Left ventricle myocardium inferior (tissue), 1 donor: Measurements from ENCODE around the gene AP2A2. TPM values are rescaled to one million over a fixed set of nuclear protein-coding genes. Genes with fewer than 3 reads are reported as not detected.

Experiments
- DNase-seq: peaks from one replicate; pipeline ENCODE4 v3.0.0-alpha.2; 2020
- H3K27ac ChIP-seq: fragments of 200-600 bp; replicated peaks from 2 replicates; pipeline ENCODE4 v1.8.0; 2021
- H3K27me3 ChIP-seq: fragments of 200-600 bp; 2 replicates; pipeline ENCODE4 v1.8.0; 2021; ENCODE audit warnings: low read depth
- H3K36me3 ChIP-seq: fragments of 200-600 bp; 2 replicates; pipeline ENCODE4 v1.8.0; 2021
- H3K4me1 ChIP-seq: fragments of 200-600 bp; 2 replicates; pipeline ENCODE4 v1.8.0; 2021
- H3K4me3 ChIP-seq: fragments of 200-600 bp; 2 replicates; pipeline ENCODE4 v1.8.0; 2021; ENCODE audit warnings: mild to moderate bottlenecking, moderate library complexity
- H3K9me3 ChIP-seq: fragments of 200-600 bp; replicated peaks from 2 replicates; pipeline ENCODE4 v1.8.0; 2021
- intact Hi-C: fragments of 100-400 bp; cut with micrococcal nuclease; formaldehyde crosslinking; loops from one replicate; pipeline ENCODE4 v1.11.0; 2022
- long read RNA-seq: library from polyadenylated mRNA; unstranded; transcript quantifications from one replicate; pipeline ENCODE4 v2.0.0, GENCODE V29; 2021
- total RNA-seq: library from RNA; stranded (reverse); fragmentation: NEBNext Ultra II Directional; extraction: Animal tissue kit (Norgen Biotek cat#: 25700); gene quantifications from one replicate; pipeline ENCODE4 v1.2.1, GENCODE V29; 2021
- TF ChIP-seq, protein P1 (sequence below): fragments of 200-600 bp; IDR thresholded peaks from 2 replicates; pipeline ENCODE4 v1.8.0; 2021; ENCODE audit warnings: antibody characterized with exemption, mild to moderate bottlenecking, borderline replicate concordance
- donor health status: DM: no; HTN: yes; CAD: no; lungs with severe emphysema.

AP2A2 gene
- 41.4 TPM for total RNA-seq
- long read RNA-seq, full-length matches to known transcripts: 26 of 42 reads
- long read RNA-seq, partial matches to known transcripts: 12 of 42 reads
- long read RNA-seq, other reads (novel, unspliced or antisense): 4 of 42 reads

DNA sequence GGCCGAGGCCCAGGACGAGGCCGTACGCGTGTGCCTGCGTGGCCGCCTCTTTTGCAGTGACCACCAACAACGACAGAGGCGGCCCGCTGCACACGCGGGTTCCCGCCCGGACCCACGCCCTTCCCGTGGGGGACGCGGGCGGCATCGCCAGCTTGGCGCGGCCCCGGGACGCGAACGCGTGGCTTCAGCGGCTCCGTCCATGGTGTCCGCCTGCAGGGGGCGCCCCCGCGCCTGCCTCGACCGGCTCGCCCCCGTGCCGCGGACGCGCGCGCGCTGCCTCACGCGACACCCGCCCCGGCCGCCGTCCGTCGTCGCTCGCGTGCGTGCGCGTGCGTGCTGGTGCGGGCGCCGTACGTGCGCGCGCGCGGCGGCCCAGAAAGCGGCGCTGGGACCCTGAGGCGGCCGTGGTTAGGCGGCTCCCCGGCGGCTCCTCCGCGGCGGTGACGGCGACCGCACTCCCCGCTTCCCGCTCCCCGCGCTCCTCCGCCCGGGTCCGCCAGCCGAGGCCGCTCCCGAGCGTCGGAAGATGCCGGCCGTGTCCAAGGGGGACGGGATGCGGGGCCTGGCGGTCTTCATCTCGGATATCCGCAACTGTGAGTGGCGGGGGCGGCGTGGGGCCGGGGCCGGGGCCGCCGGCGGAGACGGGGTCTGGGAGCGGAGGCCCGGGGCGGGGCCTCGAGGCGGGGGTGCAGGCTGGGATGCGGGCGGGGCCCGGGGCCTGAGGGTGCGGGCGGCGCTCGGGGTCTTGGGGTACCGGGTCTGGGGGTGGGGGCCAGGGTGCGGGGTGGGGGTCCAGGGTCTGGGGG lies at the start of gene AP2A2:
AP2A2 (plus strand) TSS at position 375 of the 806 bp plus-strand sequence; CDS start at position 527, 152 bp downstream.
- H3K36me3 ChIP-seq: no peaks in the 10 kb centered on the region
- peak within 1 kb of the TSS; percentile 92 for H3K27ac ChIP-seq
- intact Hi-C loops: no loop called here
- TF ChIP-seq, protein P1, sequence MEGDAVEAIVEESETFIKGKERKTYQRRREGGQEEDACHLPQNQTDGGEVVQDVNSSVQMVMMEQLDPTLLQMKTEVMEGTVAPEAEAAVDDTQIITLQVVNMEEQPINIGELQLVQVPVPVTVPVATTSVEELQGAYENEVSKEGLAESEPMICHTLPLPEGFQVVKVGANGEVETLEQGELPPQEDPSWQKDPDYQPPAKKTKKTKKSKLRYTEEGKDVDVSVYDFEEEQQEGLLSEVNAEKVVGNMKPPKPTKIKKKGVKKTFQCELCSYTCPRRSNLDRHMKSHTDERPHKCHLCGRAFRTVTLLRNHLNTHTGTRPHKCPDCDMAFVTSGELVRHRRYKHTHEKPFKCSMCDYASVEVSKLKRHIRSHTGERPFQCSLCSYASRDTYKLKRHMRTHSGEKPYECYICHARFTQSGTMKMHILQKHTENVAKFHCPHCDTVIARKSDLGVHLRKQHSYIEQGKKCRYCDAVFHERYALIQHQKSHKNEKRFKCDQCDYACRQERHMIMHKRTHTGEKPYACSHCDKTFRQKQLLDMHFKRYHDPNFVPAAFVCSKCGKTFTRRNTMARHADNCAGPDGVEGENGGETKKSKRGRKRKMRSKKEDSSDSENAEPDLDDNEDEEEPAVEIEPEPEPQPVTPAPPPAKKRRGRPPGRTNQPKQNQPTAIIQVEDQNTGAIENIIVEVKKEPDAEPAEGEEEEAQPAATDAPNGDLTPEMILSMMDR: peak; percentile 84
- H3K9me3 ChIP-seq: no peaks in the 10 kb centered on the region
- peaks cover 61% of the 10 kb centered on the region for H3K4me1 ChIP-seq
- peak within 1 kb of the TSS; percentile 86 for H3K4me3 ChIP-seq
- no peaks in the 10 kb centered on the region for H3K27me3 ChIP-seq
- peak; percentile 93 for DNase-seq

DNA sequence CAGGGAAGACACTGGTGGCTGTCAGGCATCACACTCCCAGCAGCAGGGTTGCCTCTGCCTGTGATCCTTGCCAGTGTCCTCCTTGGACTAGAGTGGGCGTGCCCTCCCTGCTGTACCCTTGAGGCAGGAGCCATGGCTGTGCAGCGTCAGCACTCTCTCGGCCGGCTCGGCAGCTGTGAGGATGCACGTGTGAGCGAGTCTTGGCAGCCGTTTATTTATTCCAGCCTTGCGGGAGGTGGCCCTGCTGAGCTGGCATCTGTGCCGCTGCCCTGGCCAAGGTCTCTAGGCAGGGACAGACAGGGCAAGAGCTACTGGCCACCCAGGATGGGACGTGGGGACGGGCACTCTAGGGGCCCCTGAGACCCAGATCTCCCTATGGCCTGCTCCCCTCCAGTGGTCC lies 49.1 kb upstream of the AP2A2 start:
- Histone ChIP-seq H3K27me3 (no peaks in the 10 kb centered on the region), H3K36me3 (peaks cover 14% of the 10 kb centered on the region), H3K27ac (peak overlapping the region; percentile 52), H3K4me3 (no peak overlapping the region), H3K4me1 (peaks cover 11% of the 10 kb centered on the region), H3K9me3 (no peaks in the 10 kb centered on the region)
- TF ChIP-seq, protein P1: no peak
- intact Hi-C loops: no loop called here
- peak; percentile 70 for DNase-seq

DNA sequence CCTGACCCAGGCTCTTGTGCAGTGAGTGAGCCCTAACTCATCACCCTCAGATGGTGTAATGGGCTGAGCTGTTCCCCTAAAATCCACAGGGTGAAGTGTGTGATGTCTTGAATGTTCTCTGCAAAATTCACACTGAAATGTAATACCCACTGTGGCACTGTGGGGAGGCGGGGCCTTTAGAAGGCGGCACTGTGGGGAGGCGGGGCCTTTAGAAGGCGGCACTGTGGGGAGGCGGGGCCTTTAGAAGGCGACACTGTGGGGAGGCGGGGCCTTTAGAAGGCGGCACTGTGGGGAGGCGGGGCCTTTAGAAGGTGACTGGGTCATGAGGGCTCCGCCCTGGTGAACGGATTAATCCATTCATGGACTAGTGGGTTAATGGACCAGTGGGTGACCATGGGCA lies 48.1 kb upstream of the AP2A2 start:
- TF ChIP-seq, protein P1: no peak
- no peaks in the 10 kb centered on the region for H3K27me3 ChIP-seq
- peaks cover 14% of the 10 kb centered on the region for H3K36me3 ChIP-seq
- DNase-seq: no peak
- H3K4me3 ChIP-seq: no peak overlapping the region
- peaks cover 11% of the 10 kb centered on the region for H3K4me1 ChIP-seq
- H3K27ac ChIP-seq: no peak overlapping the region
- no peaks in the 10 kb centered on the region for H3K9me3 ChIP-seq
- intact Hi-C loops: no loop called here

DNA sequence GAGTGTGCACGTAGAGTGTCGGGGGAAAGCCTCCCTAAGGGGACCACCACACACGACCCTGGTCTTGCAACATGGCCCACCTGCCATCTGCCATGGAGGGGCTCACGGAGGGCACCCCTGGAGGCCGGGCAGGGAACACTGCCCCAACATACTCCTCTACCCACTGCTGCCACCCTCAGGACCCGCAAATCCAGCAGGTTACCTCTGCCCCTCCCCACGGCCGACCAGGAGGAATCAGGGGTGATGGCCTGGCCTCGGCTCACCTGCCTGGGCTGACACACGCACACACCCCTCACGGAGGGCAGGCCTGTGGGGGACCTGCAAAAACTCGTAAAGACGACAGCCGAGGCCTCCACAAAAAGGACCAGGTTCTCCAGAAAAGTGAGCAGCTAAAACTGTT lies 45.2 kb upstream of the AP2A2 start:
- DNase-seq: no peak
- intact Hi-C loops: no loop called here
- peaks cover 11% of the 10 kb centered on the region for H3K4me1 ChIP-seq
- H3K4me3 ChIP-seq: no peak overlapping the region
- H3K36me3 ChIP-seq: peaks cover 14% of the 10 kb centered on the region
- TF ChIP-seq, protein P1: no peak
- no peaks in the 10 kb centered on the region for H3K9me3 ChIP-seq
- H3K27me3 ChIP-seq: no peaks in the 10 kb centered on the region
- H3K27ac ChIP-seq: no peak overlapping the region

DNA sequence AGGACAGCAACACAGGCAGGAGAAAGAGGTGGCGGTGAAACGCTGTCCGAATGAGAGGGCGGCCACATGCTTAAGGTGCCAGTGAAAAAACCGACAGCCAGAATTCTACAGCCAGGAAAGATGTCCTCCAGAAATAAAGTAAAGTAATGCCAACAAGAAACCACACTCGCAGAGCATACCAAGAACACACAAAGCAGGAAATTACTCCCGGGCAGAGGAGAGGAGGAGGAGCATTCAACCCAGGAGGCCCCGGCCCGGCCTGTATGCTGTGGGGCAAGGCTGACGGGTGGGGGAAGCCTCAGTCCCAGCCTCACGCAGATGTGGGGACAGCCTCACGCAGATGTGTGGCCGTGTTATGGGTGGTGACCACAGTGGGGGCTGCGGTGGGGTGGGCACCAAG lies 43.1 kb upstream of the AP2A2 start:
- no peaks in the 10 kb centered on the region for H3K27me3 ChIP-seq
- H3K4me3 ChIP-seq: no peak overlapping the region
- TF ChIP-seq, protein P1: no peak
- H3K27ac ChIP-seq: no peak overlapping the region
- no peak for DNase-seq
- intact Hi-C loops: no loop called here
- no peaks in the 10 kb centered on the region for H3K4me1 ChIP-seq
- peaks cover 24% of the 10 kb centered on the region for H3K36me3 ChIP-seq
- no peaks in the 10 kb centered on the region for H3K9me3 ChIP-seq
